NCI-H1105 treated with DMSO at 0.1 percent for 48 hours (cell line): ENCODE measurements around the gene ETV7.
A peak's percentile ranks its signal among the peaks of the same experiment; 100 is the strongest.
"Not testable (repeated sequence)": the region's sequence is repeated elsewhere in the genome, so short reads cannot be mapped to it uniquely, and the experiment has no call there.

ENCODE experiments used
- DNase-seq: peaks from one replicate; lab custom pipeline; 2025; lab: John Stamatoyannopoulos, UW

The ETV7 gene

DNA sequence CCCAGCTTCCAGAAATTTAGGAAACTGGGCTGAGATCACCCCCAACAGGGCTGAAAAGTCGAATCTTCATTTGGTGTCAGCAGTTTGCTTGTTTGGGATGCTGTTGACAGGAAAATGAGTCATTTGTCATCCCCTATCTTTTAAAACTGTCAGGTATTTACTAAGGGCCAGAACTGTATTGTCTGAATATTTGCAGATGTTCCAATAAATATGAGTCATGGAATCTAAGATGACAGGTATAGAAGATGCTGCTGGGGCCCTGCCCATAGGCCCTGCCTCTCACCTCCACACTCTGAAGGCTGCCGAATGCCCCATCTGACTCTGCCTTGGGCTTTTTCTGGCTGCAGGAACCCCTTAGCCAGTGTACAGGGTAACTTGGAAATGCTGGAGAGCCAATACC lies 3.9 kb downstream of the ETV7 start:
- DNase-seq: no peak

DNA sequence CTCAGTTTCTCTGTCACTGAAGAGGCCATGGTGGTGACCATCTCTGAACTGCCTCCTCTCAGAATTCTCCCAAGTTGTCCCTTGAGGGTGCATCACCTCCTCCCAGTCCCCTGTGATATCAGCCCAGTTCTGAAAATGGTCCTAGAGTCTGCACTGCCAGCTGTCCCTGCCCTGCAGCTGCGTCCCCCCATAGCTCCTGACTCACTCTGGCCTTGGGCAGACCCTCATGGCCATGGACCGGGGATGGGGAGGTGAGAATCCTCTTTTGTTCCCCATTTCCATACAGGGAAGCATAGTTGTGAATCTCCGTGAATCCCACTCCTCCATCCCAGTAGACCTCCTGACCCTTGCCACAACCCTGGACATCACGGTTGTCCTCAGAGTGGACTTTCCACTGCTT lies 4.5 kb downstream of the ETV7 start:
- no peak for DNase-seq

DNA sequence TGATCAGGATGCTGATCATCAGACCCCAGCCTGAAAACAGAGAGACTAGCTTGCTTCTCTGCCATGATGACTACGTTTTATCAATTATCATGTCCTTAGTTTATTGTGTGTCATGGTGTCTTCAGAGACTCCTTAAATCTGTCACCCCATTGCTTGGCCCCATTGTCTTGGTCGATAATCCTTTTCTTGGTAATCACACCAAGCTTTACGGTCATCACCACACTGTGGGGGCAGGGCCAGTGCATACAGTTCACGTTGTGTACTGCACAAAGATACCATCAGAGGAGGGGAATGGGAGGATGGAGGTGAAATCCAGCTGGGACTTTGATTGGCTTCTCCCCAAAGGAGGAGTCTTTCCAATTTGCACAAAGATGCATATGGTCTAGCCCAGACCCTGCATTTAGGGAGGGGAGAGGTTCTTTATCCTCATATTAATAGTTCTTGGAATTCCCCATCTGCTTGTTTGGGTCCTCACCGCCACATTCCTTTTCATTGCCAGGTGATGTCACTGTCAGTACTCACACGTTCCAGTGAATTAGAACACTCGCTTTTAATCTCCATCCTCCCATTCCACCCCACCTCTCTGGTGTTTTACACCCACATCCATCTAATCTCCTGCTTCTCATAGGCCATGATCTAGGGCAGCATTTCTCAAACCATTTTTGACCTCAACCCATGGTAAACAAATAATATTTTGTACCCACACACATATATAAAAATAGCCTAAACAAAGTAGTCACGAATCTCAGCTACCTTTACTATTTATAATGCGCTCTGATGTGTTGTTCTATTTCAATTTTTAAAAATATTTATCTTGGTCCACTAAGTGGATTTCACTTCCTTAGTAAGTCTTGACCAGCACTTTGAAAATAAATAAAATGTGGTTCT lies 5.7 kb downstream of the ETV7 start:
- no peak for DNase-seq

DNA sequence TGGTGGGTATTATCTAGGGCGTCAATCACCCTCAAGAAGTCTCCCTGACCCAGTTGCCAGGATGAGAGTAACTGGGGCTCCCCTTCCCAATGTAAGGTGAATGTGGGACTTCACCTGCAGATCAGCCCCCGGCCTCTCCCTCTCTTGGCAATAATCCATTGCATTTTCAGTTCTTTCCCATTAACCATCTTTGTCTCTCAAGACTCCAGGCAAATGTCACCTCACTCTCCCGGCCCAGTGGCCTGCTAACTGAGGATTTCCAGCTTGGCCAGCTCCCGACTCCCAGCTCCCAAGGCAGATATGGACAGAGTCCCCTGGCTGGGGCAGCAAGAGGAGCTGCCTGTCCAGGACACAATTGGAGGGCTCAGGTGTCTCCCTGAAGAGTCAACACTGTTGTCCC lies 7.3 kb downstream of the ETV7 start:
- DNase-seq: no peak

DNA sequence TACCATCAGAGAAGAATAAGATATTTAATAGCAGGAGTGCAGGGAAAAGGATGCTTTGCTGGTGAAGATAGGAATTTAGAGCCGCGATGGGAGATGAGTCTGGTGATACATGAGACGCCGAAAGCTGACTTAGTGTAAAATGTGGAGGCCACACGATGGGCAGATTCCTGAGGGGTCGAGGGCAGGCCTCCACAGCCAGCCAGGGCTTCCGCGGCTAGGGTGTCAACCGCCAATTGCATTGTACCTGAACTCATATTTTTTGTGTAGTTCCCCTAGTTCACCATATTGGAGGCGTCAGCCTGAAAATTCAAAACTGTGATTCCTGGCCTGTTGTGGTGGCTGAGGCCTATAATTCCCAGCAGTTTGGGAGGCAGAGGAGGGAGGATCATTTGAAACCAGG lies 8.5 kb downstream of the ETV7 start:
- no peak for DNase-seq

DNA sequence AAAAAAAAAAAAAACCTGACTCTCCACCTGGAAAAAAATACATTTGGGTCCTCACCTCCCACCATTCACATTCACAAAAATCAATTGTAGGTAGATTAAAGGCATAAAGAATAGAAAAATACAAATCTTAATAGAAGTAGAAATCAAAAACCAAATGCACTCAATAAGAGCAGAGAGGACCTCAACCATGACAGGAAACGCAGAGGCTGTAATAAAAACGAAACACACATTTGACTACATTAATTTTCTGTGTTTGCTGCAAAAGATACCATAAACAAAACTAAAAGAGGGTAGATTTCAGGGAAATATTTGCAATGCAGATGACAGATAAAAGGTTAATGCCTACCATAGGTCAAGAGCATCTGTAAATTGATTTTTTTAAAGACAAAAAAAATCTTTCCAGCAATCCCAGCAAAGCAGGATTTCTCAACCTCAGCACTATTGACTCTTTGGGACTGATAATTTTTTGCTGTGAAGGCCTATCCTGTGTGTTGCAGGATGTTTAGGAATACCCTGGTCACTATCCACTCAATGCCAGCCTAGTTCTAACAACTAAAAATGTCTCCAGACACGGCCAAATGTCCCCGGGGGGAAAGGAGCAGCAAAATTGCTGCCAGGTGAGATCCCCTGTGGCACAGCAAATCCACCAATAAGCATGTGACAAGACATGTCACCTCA lies 9.1 kb downstream of the ETV7 start:
- no peak for DNase-seq

DNA sequence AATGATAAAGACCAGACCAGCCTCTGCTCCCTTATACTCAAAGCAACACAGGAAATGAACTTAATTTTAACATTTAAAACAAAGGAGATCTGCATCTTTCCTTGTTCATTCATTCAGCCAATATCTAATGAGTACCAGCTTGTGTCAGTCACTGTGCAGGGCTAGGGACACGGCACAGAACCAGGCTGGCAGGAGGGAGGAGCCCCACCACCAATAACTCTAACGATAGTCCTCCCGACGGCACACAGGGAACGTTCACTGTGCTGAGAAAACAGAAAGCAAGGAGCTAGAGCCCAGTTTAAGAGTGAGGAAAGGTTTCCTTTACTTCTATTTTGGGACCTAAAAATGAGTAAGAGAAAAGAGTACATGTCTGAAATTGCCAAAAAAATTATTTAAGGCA lies 9.9 kb downstream of the ETV7 start:
- DNase-seq: no peak

DNA sequence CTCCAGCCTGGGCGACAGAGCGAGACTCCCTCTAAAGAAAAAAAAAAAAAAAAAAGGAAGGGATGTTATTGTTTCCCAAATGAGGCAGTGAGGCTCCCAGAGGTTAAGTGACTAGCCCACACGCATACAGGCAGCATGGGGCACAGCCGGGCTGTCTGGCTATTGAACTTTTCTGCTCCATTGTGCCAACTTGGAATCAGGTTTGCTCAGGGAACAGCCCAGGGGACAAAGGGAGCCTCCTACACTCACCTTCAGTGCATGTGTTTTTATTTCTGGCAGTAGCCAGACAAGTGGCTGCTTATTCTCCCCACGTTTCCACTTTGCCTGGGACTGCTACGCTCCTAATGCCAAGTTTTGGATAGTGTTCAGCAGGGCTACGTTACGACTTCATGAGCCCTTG lies 10.7 kb downstream of the ETV7 start:
- DNase-seq: no peak

DNA sequence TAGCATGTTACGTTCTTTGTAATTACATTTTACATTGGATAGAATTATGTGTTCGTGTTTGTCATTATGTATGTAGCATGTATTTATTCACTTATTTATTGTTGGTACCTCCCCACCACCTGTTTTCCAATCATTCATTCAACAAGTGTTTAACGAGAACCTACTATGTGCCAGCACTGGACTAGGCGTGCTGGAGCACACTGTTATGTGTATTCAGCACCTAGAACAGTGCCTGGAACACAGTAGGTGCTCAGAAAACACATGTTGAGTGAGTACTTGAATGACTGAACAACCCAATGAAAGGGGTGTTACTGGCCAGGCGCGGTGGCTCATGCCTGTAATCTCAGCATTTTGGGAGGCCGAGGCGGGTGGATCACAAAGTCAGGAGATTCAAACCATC lies 11.3 kb downstream of the ETV7 start:
- no peak for DNase-seq

DNA sequence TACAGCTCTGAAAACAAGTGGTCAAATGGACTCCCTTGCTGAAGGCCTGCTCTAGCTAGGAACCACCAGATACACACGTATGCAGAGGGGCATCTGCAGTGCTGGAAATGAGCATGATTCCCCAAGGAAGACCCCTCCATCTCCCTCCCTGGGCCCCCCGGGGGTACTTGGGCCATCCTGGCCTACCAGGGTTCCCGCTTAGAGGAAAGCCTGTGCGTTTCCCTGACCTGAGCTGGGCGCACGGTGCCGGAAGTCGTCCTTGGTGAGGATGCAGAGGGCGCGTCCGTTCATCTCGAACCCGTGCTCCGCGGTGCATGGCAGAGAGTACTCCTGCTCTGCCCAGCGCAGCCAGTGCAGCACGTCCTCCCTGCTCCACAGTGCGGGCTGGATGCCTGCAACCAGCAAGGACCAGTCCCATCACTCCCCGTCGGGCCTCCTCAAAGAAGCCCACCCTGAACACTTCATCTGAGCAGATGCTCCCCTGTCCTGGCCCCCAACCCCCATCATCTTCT lies 11.8 kb downstream of the ETV7 start:
- DNase-seq: no peak

DNA sequence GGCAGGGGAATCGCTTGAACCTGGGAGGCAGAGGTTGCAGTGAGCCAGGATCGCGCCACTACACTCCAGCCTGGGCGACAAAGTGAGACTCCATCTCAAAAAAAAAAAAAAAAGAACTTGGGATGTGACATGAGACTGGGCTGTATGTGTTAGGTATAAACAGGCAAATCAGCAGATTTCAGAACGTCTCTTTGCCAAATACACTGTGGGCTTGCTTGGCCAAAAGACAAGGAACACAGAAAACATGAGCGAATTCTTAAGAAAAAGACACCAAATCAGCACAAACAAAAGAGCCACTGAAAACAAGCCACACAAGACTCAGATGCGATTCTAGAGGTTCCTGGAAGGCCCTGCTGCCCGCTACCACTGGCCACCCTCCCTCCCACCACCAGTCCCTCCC lies 12.5 kb downstream of the ETV7 start:
- no peak for DNase-seq

DNA sequence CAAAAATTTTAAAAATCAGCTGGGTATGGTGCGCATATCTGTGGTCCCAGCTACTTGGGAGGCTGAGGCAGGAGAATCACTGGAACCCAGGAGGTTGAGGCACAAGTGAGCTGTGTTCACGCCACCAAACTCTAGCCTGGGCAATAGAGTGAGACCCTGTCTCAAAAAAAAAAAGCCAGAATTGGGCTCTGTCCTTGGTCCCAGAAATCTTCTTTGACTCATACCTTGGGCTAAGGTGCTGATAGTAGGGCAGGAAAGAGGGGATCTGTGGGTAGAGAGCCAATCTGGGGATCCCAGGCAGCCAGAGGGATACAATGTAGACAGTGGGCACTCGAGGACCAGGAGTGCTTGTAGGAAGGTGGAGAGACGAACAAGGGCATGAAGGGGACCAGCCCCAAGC lies 13.3 kb downstream of the ETV7 start:
- DNase-seq: no peak

DNA sequence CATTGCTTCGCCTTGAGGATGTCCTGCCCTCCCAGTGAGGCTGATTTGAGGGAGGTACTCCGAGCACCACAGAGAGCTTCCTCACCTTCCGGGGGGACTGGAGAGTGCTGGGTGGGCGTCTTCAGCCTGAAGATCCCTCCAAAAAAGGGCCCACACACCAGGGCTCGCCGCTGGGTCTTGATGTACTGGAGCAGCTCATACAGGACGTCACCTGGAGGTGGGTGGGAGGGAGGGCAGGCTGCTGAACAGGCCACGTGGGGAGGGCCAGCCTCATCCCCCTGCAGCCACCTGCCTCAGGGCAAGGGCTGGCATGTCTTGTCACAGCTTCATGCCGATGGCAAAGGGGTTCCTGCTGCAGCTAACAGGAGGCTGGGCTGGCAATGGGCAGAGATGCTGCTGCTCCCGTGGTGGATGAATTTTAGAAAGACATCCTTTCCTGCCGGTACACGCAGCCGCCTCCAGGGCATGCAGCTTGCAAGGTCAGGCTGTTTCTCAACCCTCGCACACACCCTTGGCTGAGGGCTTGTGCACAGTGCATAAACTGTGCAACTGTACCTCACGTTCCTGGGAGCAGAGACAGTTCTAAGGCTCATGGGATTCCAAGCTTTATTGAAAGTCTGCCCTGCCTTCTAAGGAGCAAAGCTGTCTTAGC lies 14.0 kb downstream of the ETV7 start:
- peak; percentile 62 for DNase-seq

DNA sequence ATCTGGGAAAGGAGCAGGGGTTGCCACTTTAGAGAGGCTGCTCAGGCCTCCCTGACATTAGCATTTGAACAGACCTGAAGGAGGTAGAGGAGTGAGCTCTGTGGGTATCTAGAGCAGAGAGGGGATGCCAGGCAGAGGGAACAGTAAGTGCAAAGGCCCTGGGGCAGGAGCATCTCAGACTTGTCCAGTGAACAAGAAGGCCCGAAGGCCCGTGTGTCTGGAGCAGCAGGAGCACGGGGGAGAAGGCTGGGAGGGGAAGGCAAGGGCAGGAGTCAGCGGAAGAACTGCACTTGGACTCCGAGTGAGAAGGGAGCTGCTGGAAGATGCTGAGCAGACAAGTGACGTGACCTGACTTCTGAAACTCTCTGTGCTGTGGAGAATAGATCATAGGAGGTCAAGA lies 15.4 kb downstream of the ETV7 start:
- no peak for DNase-seq

DNA sequence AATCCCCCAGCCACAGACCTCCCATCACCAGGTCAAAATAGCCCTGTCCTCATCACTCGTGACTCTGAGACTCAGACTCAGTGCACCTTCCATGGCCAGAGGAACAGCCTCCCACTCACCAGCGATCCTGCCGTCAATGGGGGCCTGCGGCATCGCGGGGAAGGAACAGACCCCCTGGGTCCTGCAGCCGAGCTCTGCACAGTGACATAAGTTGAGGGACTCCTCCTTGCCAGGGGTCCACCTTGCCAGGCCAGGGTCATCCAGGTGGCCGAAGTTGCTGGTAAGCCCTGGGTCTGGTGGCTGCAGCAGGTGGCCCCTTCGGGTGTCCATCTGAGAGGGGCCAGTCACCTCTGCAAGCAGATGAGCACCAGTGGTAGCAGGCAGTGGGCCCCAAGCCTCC lies 16.3 kb downstream of the ETV7 start:
- DNase-seq: no peak

DNA sequence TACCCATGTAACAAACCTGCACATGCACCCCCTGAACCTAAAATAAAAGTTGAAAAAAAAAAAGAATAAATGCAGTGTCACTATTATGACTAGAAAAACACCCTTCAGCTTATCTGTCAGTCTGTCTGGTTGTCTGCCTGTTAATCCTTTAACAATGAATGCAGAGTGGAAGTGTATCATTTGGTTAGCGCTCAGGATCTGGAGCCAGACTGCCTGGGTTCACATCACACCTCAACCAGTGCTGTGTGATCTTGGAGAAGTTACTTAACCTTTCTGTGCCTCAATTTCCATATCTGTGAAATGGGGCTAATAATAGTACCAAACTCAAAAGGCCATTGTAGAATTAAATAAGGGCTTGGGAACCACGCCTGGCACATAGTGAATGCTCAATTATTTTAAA lies 16.8 kb downstream of the ETV7 start:
- no peak for DNase-seq

DNA sequence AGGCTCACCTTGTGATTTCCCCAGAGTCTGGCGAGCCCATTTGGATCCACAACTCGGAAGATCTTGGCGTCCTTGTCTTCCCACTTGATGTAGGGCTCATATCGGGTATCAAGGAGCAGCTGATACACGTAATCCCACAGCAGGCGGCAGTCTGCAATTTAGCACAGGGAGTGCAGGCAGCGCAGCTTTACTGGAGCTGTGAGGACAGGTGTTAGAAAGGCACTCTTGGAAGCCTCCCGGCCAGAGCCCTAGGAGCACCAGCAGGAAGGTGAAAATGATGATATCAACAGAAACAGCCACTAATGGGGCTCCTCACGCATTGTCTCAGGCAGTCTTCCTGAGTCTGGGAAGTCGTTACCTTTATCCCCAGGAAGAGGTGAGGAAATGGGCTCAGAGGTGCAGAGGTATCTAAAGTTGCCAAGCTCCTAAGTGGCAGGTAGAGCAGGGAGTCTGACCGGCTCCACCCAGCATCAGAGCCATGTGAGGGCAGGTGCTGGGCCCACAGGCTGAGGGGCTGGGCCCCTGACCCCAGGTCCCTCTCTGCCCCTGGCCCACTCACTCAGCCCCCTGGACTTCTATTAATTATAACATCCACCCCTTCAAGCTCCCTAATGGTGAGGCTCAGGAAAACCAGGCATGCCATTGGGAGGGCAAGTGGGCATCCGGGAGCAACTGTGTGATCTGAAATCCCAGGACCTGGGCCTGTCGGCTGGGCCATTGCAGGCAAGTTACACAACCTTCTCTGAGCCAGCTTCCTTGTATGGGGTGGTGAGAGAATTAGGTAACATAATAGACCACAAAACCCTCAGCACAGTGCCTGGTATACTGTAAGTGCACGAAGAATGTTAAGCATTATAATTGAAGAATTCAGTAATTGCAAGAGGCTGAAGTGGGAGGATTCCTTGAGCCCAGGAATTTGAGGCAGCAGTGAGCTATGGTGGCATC lies 18.3 kb downstream of the ETV7 start:
- DNase-seq: peak; percentile 16

DNA sequence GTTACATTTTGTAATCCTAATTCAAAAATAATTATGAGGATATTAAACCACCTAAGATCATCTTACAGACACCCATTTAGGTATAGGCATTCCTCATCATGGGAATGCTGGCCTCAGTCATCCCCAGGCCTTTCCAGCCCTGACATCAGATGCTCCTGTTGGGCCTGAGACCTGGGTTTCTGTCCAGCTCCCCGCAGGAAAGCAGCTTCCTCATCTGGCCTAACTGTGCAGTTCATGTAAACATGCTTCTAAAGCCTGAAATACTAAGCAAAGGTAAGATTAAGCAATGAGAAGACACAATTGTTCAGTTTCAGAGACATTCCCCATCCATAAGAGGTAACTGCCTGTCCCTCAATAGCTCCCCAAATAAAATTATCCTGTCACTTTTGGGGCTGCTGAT lies 19.0 kb downstream of the ETV7 start:
- DNase-seq: no peak

DNA sequence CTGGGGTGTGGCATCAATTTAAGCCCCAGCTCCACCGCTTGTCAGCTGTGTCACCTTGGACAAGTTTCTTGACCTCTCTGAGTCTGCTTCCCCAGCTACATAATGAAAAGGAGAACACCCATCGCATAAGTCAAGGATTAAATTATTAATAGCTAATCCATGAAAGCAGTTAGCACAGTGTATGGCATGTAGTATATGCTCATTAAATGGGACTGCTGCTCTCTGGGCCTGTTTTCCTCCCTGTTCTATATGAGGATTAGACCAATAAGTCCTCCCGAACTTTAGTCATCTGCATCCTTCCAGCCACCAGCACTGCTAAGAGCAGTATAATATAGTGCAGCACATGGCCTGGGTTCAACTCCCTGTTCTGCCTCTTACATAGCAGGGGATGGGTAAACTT lies 19.7 kb downstream of the ETV7 start:
- no peak for DNase-seq

DNA sequence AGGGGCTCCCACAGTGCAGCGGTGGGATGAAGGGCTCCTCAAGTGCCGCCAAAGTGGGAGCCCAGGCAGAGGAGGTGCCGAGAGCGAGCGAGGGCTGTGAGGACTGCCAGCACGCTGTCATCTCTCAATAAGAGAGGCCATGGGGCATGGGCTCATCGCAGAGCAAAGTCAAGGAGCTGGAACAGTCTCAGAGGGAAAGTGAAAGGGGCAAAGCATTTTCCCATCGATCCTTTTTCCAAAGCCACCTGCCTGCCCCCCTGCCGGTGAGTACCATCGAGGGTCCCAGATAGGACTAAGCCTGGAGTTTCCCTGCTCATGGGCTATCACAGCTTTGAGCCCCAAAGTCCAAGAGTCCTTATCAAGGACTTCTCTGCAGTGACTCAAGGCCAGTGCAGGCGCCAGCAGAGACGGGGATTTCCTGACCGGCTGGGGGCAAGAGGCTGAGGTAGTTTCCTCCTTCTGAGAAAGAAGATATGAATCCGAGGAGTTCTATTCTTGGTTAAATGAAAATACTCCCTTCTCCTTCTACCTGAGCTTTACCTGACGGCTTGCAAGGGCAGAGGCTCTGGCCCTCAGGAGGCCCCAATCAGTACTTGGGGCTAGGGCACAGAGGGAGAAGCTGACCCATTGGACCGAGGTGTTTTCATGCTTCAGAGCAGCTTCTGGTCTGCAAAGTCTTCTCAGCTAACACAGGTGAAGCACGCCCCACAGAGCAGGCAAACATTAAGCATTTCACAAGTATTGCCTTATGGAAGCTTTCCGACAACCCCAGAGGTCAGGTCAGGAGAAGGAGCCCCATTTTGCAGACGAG lies 22.6 kb downstream of the ETV7 start:
- DNase-seq: no peak

DNA sequence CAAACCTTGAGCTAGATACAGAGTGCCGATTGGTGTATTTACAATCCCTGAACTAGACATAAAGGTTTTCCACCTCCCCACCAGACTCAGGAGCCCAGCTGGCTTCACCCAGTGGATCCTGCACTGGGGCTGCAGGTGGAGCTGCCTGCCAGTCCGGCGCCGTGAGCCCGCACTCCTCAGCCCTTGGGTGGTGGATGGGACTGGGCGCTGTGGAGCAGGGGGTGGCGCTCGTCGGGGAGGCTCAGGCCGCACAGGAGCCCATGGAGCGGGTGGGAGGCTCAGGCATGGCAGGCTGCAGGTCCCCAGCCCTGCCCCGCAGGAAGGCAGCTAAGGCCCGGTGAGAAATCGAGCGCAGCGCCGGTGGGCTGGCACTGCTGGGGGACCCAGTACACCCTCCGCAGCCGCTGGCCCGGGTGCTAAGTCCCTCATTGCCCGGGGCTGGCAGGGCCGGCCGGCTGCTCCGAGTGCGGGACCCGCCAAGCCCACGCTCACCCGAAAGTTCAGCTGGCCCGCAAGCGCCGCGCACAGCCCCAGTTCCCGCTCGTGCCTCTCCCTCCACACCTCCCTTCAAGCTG lies 23.3 kb downstream of the ETV7 start:
- DNase-seq: not testable (repeated sequence)
